HepG2 (cell line): ENCODE data around the gene UMOD. TPM values are rescaled to one million over a fixed set of nuclear protein-coding genes. Genes with fewer than 3 reads are reported as not detected.

ENCODE experiments used
- CCDC6 ChIP-seq: sonication (generic); formaldehyde crosslinking; IDR thresholded peaks from 2 replicates; pipeline ENCODE4 v1.8.1; 2022; ENCODE audit warnings: mild to moderate bottlenecking, missing genetic modification reagents, moderate library complexity
- GTF3A ChIP-seq: sonication (generic); formaldehyde crosslinking; conservative IDR thresholded peaks from 2 replicates; pipeline ENCODE4 v1.4.0; 2020; ENCODE audit warnings: mild to moderate bottlenecking, missing genetic modification reagents
- IRF2 ChIP-seq: IDR thresholded peaks from 2 replicates; pipeline ENCODE4 v1.6.1; 2018; ENCODE audit warnings: missing genetic modification reagents, missing compliant biosample characterization
- KDM4B ChIP-seq: sonication (generic); formaldehyde crosslinking; IDR thresholded peaks from 2 replicates; pipeline ENCODE4 v1.4.0; 2020; ENCODE audit warnings: missing genetic modification reagents
- MEF2D ChIP-seq: sonication (generic); formaldehyde crosslinking; IDR thresholded peaks from 2 replicates; pipeline ENCODE4 v1.5.1; 2020; ENCODE audit warnings: mild to moderate bottlenecking, missing genetic modification reagents
- MTA1 ChIP-seq: sonication (generic); formaldehyde crosslinking; IDR thresholded peaks from 2 replicates; pipeline ENCODE4 v1.4.0; 2020; ENCODE audit warnings: missing genetic modification reagents, mild to moderate bottlenecking, borderline replicate concordance
- NCOA1 ChIP-seq: sonication (generic); formaldehyde crosslinking; IDR thresholded peaks from 2 replicates; pipeline ENCODE4 v1.9.0; 2021; ENCODE audit warnings: missing genetic modification reagents
- NR2F6 ChIP-seq, 2 experiments: IDR thresholded peaks; 2 replicates each; pipeline ENCODE4 v1.6.1; 2016; ENCODE audit warnings: antibody characterized with exemption in 1 of 2, mild to moderate bottlenecking in 1 of 2
- PPARG ChIP-seq: conservative IDR thresholded peaks from 2 replicates; pipeline ENCODE4 v1.6.1; 2016; ENCODE audit warnings: missing biosample characterization, missing genetic modification reagents
- RARA ChIP-seq: IDR thresholded peaks from 2 replicates; pipeline ENCODE4 v1.6.1; 2016; ENCODE audit warnings: missing genetic modification reagents, missing compliant biosample characterization
- REPIN1 ChIP-seq: sonication (generic); formaldehyde crosslinking; IDR thresholded peaks from 2 replicates; pipeline ENCODE4 v1.8.0; 2022; ENCODE audit warnings: missing genetic modification reagents, low read depth, mild to moderate bottlenecking, borderline replicate concordance
- SAP130 ChIP-seq: IDR thresholded peaks from 2 replicates; pipeline ENCODE4 v1.6.1; 2016; ENCODE audit warnings: low read depth
- SRSF1 ChIP-seq: fragments of 200-400 bp; formaldehyde crosslinking; optimal IDR thresholded peaks from 2 replicates; pipeline ENCODE3; 2017; ENCODE audit warnings: mild to moderate bottlenecking, low read depth, low read length, moderate library complexity
- TEAD3 ChIP-seq: optimal IDR thresholded peaks from 2 replicates; pipeline ENCODE3; 2016; ENCODE audit warnings: borderline replicate concordance
- ZFP90 ChIP-seq: sonication (generic); formaldehyde crosslinking; IDR thresholded peaks from 2 replicates; pipeline ENCODE4 v1.8.0; 2022; ENCODE audit warnings: missing genetic modification reagents, mild to moderate bottlenecking, inconsistent platforms, borderline replicate concordance
- ZNF441 ChIP-seq: sonication (generic); formaldehyde crosslinking; IDR thresholded peaks from 2 replicates; pipeline ENCODE4 v1.7.0; 2021; ENCODE audit warnings: missing genetic modification reagents, borderline replicate concordance
- ZNF572 ChIP-seq: sonication (generic); formaldehyde crosslinking; IDR thresholded peaks from 2 replicates; pipeline ENCODE4 v1.5.1; 2020; ENCODE audit warnings: mild to moderate bottlenecking, missing genetic modification reagents
- polyA plus RNA-seq, 8 experiments: library from polyadenylated mRNA; depleted of rRNA in 3 of 8; stranded (reverse) in 7 of 8; unstranded in 1 of 8; fragments of >200 nt; fragmentation: Illumina TruSeq in 4 of 8; extraction: Trizol in 4 of 8; gene quantifications; 2 replicates each; pipeline versions ENCODE4 v1.2.1 to v1.2.3, GENCODE V29; 2011 to 2016; ENCODE audit warnings: low read depth in 4 of 8, missing spikeins in 1 of 8, mixed read lengths in 1 of 8; ENCODE audit not compliant: insufficient read depth in 1 of 8
- total RNA-seq, 5 experiments: library from RNA; depleted of rRNA; stranded (reverse); fragments of >200 nt; fragmentation: Illumina TruSeq; extraction: Trizol; gene quantifications; 2 replicates each; pipeline ENCODE4 v1.2.3, GENCODE V29; 2016; ENCODE audit warnings: low read depth in 1 of 5
- TF ChIP-seq, protein P1 (sequence below): sonication (generic); formaldehyde crosslinking; IDR thresholded peaks from 2 replicates; pipeline ENCODE4 v1.4.0; 2020; ENCODE audit warnings: mild to moderate bottlenecking, missing genetic modification reagents
- TF ChIP-seq, protein P2 (sequence below): sonication (generic); formaldehyde crosslinking; IDR thresholded peaks from 2 replicates; pipeline ENCODE4 v1.5.1; 2020; ENCODE audit warnings: missing genetic modification reagents, mild to moderate bottlenecking, borderline replicate concordance
- TF ChIP-seq, protein P3 (sequence below): sonication (generic); formaldehyde crosslinking; IDR thresholded peaks from 2 replicates; pipeline ENCODE4 v1.4.0; 2020; ENCODE audit warnings: mild to moderate bottlenecking, missing genetic modification reagents
- TF ChIP-seq, protein P4 (sequence below): sonication (generic); formaldehyde crosslinking; IDR thresholded peaks from 2 replicates; pipeline ENCODE4 v1.4.0; 2020; ENCODE audit warnings: missing genetic modification reagents, borderline replicate concordance
- TF ChIP-seq, protein P5 (sequence below), 2 experiments: sonication (generic) in 1 of 2; formaldehyde crosslinking in 1 of 2; IDR thresholded peaks; 2 replicates each; pipeline versions ENCODE4 v1.4.0 to v1.6.1; 2018 to 2020; ENCODE audit warnings: missing genetic modification reagents in 2 of 2, borderline replicate concordance in 1 of 2, low read depth in 1 of 2, mild to moderate bottlenecking in 1 of 2, missing biosample characterization in 1 of 2

Gene UMOD
- total and polyA plus RNA-seq, 2 of the 13 experiments (the other 11 are each of a cell fraction or from before 2014, with no cell fraction given), result not detected

DNA sequence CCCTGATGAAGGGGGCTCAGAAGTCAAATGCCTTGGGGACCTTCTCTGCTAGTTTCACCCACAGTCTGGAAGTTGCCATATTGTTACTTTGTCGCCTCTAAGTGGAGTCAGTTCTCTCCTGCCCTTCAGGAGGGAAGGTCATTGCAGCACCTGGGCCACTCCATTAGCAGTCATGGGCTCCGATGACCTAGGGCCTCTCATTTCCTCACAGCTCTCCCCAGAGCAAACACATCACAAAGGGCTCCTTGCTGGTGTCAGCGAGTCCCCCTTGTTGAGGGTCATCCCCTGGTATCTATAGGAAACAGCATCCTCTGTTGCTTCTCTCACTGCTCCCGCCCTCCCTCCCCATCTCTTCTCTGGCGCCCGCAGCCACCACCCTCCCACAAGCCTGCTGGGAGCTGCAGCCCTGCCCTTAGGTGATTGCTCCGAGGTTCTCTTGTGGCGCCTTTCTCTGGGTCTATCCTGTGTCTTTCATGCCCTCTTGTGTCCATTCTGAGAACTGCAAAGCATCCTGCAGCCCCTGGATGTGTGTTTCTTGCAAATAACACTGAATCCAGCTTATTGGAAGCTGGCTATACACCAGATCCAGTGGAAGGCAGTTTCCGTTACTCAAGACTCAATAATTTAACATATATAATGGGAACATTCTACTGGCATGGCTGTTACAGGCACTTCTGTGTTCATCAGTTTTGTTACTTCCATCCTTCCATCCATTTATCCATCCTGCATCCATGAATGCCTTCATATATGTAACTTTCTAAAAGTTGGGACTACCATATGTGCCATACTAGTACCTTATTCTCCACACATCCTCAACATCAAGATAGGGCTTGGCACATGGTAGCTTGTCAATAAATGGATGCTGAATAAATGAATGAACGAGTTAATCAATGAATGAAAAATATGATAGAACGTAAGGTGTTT is 30.9 kb upstream of the UMOD start (continued):
- TF ChIP-seq TEAD3 (CRISPR knock-in tag), result peak; percentile 23
- TF ChIP-seq MEF2D (CRISPR knock-in tag), result peak; percentile 69; the same call in 1 of the 2 replicates
- TF ChIP-seq SRSF1, result no peak
- TF ChIP-seq IRF2, result peak; percentile 75; the same call in 1 of the 2 replicates
- TF ChIP-seq, protein P1, sequence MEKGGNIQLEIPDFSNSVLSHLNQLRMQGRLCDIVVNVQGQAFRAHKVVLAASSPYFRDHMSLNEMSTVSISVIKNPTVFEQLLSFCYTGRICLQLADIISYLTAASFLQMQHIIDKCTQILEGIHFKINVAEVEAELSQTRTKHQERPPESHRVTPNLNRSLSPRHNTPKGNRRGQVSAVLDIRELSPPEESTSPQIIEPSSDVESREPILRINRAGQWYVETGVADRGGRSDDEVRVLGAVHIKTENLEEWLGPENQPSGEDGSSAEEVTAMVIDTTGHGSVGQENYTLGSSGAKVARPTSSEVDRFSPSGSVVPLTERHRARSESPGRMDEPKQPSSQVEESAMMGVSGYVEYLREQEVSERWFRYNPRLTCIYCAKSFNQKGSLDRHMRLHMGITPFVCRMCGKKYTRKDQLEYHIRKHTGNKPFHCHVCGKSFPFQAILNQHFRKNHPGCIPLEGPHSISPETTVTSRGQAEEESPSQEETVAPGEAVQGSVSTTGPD (CRISPR knock-in tag), result peak; percentile 23; the same call in 1 of the 2 replicates
- peak; percentile 60; the same call in 1 of the 2 replicates for TF ChIP-seq KDM4B (CRISPR knock-in tag)
- no peak for TF ChIP-seq CCDC6 (CRISPR knock-in tag)
- TF ChIP-seq, protein P2, sequence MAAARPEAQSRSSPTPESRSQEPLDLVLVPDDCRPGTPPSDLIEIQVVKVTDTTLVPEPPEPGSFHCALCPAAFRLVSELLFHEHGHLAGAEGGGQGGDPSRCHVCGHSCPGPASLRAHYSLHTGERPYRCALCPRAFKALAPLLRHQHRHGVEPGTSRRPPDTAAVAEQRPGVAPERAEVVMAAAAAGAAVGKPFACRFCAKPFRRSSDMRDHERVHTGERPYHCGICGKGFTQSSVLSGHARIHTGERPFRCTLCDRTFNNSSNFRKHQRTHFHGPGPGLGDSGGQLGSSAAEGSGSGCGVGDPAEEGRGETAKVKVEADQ (CRISPR knock-in tag), result 0 out of 2 replicates have a peak, but pooled peaks have one; percentile 60
- TF ChIP-seq ZNF441 (CRISPR knock-in tag), result peak; percentile 36; the same call in 1 of the 2 replicates
- TF ChIP-seq, protein P3, sequence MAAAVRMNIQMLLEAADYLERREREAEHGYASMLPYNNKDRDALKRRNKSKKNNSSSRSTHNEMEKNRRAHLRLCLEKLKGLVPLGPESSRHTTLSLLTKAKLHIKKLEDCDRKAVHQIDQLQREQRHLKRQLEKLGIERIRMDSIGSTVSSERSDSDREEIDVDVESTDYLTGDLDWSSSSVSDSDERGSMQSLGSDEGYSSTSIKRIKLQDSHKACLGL (CRISPR knock-in tag), result no peak
- TF ChIP-seq SAP130 (CRISPR knock-in tag), result 0 out of 2 replicates have a peak, but pooled peaks have one; percentile 16
- no peak for TF ChIP-seq REPIN1 (CRISPR knock-in tag)
- 0 out of 2 replicates have a peak, but pooled peaks have one; percentile 20 for TF ChIP-seq NCOA1
- TF ChIP-seq NR2F6 (IDR thresholded peaks at IDR 0.05), result no peak
- TF ChIP-seq NR2F6 (CRISPR knock-in tag; IDR thresholded peaks at IDR 0.05), result peak; percentile 20; the same call in 1 of the 2 replicates
- TF ChIP-seq, protein P4, sequence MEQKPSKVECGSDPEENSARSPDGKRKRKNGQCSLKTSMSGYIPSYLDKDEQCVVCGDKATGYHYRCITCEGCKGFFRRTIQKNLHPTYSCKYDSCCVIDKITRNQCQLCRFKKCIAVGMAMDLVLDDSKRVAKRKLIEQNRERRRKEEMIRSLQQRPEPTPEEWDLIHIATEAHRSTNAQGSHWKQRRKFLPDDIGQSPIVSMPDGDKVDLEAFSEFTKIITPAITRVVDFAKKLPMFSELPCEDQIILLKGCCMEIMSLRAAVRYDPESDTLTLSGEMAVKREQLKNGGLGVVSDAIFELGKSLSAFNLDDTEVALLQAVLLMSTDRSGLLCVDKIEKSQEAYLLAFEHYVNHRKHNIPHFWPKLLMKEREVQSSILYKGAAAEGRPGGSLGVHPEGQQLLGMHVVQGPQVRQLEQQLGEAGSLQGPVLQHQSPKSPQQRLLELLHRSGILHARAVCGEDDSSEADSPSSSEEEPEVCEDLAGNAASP (CRISPR knock-in tag), result peak; percentile 58; the same call in 1 of the 2 replicates
- no peak for TF ChIP-seq ZFP90 (CRISPR knock-in tag)
- TF ChIP-seq RARA (CRISPR knock-in tag), result 0 out of 2 replicates have a peak, but pooled peaks have one; percentile 15
- 0 out of 2 replicates have a peak, but pooled peaks have one; percentile 63 for TF ChIP-seq ZNF572 (CRISPR knock-in tag)
- no peak for TF ChIP-seq GTF3A (CRISPR knock-in tag)
- TF ChIP-seq PPARG (CRISPR knock-in tag), result 0 out of 2 replicates have a peak, but pooled peaks have one; percentile 30
- TF ChIP-seq MTA1 (CRISPR knock-in tag), result no peak
- TF ChIP-seq, protein P5, sequence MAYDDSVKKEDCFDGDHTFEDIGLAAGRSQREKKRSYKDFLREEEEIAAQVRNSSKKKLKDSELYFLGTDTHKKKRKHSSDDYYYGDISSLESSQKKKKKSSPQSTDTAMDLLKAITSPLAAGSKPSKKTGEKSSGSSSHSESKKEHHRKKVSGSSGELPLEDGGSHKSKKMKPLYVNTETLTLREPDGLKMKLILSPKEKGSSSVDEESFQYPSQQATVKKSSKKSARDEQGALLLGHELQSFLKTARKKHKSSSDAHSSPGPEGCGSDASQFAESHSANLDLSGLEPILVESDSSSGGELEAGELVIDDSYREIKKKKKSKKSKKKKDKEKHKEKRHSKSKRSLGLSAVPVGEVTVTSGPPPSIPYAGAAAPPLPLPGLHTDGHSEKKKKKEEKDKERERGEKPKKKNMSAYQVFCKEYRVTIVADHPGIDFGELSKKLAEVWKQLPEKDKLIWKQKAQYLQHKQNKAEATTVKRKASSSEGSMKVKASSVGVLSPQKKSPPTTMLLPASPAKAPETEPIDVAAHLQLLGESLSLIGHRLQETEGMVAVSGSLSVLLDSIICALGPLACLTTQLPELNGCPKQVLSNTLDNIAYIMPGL (CRISPR knock-in tag; IDR thresholded peaks at IDR 0.05; ENCODE audit: borderline replicate concordance in 1 of 2, low read depth in 1 of 2), result peak in 1 of 2 experiments; percentile 61; a peak in 1 of 4 replicates
